ENCODE data around the gene PRDM1. TPM values are rescaled to one million over a fixed set of nuclear protein-coding genes. Genes with fewer than 3 reads are reported as not detected.

The PRDM1 gene
- total and polyA plus RNA-seq, 7 donors, result 0.33 to 2.0 (median 1.3) TPM

GRCh38 chr6:106124015-106124414 is 37.9 kb downstream of the PRDM1 start:
- Histone ChIP-seq H3K27me3 (ENCODE audit: insufficient read depth in 3 of 3, low read length in 2 of 3) (no peaks in the 10 kb centered on the region), H3K9me3 (no peaks in the 10 kb centered on the region), H3K4me3 (no peak overlapping the region), H3K36me3 (ENCODE audit: insufficient read depth in 1 of 2, low read depth in 1 of 2) (no peaks in the 10 kb centered on the region), H3K27ac (no peak overlapping the region), H3K4me1 (no peaks in the 10 kb centered on the region)
- no peak for TF ChIP-seq CTCF (IDR thresholded peaks at IDR 0.05)
- WGBS, 3 donors, result 70 to 76% (median 76%) methylated on average over 4 of the region's 4 CpGs
- DNase-seq (no peak), ATAC-seq (no peak)
- intact Hi-C loops (cut with DNase I), result no loop called here

GRCh38 chr6:106124437-106125430 is 38.6 kb downstream of the PRDM1 start:
- Histone ChIP-seq H3K27me3 (ENCODE audit: insufficient read depth in 3 of 3, low read length in 2 of 3) (no peaks in the 10 kb centered on the region), H3K4me3 (no peak overlapping the region), H3K36me3 (ENCODE audit: insufficient read depth in 1 of 2, low read depth in 1 of 2) (no peaks in the 10 kb centered on the region), H3K27ac (no peak overlapping the region), H3K4me1 (no peaks in the 10 kb centered on the region), H3K9me3 (no peaks in the 10 kb centered on the region)
- WGBS, 3 donors, result 81 to 84% (median 83%) methylated on average over 10 of the region's 10 CpGs
- ATAC-seq (no peak), DNase-seq (no peak)
- intact Hi-C loops (cut with DNase I), result no loop called here
- no peak for TF ChIP-seq CTCF (IDR thresholded peaks at IDR 0.05)

- DNase-seq (no peak), ATAC-seq (no peak)
- H3K9me3 ChIP-seq, result no peaks in the 10 kb centered on the region
- intact Hi-C loops (cut with DNase I), result no loop called here
- TF ChIP-seq CTCF (IDR thresholded peaks at IDR 0.05), result no peak
- no peak overlapping the region for H3K27ac ChIP-seq
- no peaks in the 10 kb centered on the region for H3K36me3 ChIP-seq (ENCODE audit: insufficient read depth in 1 of 2, low read depth in 1 of 2)
- no peaks in the 10 kb centered on the region for H3K4me1 ChIP-seq
- no peak overlapping the region for H3K4me3 ChIP-seq
- H3K27me3 ChIP-seq (ENCODE audit: insufficient read depth in 3 of 3, low read length in 2 of 3), result no peaks in the 10 kb centered on the region
- WGBS, 3 donors, result 81 to 91% (median 86%) methylated on average over 11 of the region's 11 CpGs
Measured at GRCh38 chr6:106125925-106126435, 39.8 kb downstream of the PRDM1 start.

DNA sequence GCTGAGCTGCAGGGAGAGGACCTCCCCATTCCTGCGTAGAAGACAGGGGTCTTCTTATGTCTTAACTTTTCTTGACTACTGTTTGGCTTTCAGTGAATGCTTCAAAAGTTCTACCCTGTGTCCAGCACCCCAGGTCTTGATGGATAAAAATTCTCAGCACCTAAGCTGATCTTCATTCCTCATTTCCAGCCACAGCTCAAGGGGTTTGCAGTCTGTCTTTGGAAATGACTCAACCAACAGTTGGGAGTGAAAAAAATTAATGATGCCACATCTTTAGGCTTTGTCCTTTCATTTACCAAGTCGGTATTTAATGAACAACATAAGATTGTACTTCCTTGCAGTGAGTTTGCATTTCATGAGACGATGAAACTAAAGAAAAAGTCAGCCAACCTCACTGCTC is 40.3 kb downstream of the PRDM1 start:
- Histone ChIP-seq H3K4me3 (no peak overlapping the region), H3K27me3 (ENCODE audit: insufficient read depth in 3 of 3, low read length in 2 of 3) (no peaks in the 10 kb centered on the region), H3K9me3 (no peaks in the 10 kb centered on the region), H3K36me3 (ENCODE audit: insufficient read depth in 1 of 2, low read depth in 1 of 2) (no peaks in the 10 kb centered on the region), H3K27ac (no peak overlapping the region), H3K4me1 (no peaks in the 10 kb centered on the region)
- DNase-seq (no peak), ATAC-seq (no peak)
- WGBS, 3 donors, result 90 to 93% (median 91%) methylated on average over 3 of the region's 3 CpGs
- no peak for TF ChIP-seq CTCF (IDR thresholded peaks at IDR 0.05)
- intact Hi-C loops (cut with DNase I), result no loop called here
